Stimulated activated CD8-positive, alpha-beta memory T cell treated with anti-CD3 and anti-CD28 coated beads, Interleukin-7, amount 100 ng/mL, for 4 hours (primary cell): Measurements from ENCODE around the gene TMPRSS2.
"Not testable (repeated sequence)": the region's sequence is repeated elsewhere in the genome, so short reads cannot be mapped to it uniquely, and the experiment has no call there.

Experiments used
- DNase-seq, 2 donors: peaks; one replicate each; pipeline ENCODE4 v3.0.0-alpha.2; 2020; ENCODE audit warnings: low read depth in 2 of 2

The TMPRSS2 gene

DNA sequence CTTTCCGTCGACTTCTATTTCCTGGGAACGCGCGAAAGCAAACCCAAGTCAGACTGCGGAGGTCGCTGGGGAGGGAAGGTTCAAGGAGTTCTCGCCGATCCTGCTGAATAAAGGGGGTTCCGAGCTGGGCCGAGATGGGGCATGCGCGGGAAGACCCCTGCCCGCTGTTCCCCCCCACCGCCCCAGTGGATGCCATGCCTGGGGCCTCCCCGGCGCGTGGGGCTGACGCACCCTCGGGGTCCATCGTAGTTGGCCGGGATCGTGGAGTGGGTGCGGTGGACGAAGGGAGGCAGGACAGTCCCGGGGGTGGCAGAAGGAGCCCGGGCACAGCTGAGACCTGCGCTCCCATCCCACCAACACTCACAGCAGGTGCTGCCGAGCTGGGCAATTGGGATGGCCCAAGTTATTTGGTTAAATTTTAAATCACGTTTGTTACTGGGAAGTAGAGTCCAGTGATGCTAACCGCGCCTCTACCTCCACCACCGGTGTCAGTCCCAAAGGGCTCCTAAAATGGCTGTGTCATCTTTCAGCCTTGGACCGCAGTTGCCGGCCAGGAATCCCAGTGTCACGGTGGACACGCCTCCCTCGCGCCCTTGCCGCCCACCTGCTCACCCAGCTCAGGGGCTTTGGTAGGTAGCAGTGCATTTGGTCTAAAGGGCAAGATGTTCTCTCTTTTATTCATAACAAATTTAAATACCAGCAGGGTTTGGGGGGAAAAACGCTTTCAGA, 81.1 kb downstream of the TMPRSS2 start:
- peak in 1 of 2 donors; percentile 1 for DNase-seq

DNA sequence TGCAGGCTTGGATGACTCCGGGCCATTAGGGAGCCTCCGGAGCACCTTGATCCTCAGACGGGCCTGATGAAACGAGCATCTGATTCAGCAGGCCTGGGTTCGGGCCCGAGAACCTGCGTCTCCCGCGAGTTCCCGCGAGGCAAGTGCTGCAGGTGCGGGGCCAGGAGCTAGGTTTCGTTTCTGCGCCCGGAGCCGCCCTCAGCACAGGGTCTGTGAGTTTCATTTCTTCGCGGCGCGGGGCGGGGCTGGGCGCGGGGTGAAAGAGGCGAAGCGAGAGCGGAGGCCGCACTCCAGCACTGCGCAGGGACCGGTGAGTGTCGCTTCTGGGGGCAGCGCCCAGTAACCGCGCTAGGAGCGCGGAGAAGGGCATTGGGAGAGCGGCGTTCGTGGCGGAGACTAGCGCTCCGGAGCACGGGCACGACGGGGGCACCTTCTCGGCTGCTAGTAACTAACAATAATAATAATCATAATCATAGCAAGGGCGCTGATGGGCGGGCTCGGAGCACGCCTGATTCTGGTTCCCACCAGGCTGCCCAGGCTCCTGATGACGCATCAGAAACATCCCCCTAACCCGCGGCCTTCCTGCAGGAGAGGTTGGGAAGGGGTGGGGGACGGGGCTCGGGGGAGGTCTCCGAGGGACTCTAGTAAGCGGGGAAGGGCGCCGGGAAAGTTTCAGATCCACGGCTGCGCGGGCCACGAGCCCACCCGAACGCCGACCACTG, 81.8 kb downstream of the TMPRSS2 start, which contains the start of gene MX1:
Gene MX1, plus strand, starts transcription at position 286 of the 722 bp plus-strand sequence. CDS start 5,832 bp downstream, outside the sequence.
- peak; percentile 84 to 89 for DNase-seq

DNA sequence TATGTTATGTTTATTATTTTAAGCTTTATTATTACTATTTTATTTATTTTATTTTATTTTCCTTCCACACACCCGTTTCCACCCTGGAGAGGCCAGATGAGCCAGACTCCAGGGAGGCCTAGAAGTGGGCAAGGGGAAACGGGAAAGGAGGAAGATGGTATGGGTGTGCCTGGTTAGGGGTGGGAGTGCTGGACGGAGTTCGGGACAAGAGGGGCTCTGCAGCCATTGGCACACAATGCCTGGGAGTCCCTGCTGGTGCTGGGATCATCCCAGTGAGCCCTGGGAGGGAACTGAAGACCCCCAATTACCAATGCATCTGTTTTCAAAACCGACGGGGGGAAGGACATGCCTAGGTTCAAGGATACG, 82.4 kb downstream of the TMPRSS2 start:
- DNase-seq, result no peak

DNA sequence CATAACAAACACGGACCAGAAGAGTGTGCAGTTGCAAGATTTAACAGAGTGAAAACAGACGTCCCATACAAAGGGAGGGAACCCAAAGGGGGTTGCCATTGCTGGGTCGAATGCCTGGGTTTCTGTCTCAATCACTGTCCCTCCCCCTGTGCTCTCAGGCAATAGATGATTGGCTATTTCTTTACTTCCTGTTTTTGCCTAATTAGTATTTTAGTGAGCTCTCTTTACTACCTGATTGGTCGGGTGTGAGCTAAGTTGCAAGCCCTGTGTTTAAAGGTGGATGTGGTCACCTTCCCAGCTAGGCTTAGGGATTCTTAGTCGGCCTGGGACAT, 84.7 kb downstream of the TMPRSS2 start:
- DNase-seq, result not testable (repeated sequence)

DNA sequence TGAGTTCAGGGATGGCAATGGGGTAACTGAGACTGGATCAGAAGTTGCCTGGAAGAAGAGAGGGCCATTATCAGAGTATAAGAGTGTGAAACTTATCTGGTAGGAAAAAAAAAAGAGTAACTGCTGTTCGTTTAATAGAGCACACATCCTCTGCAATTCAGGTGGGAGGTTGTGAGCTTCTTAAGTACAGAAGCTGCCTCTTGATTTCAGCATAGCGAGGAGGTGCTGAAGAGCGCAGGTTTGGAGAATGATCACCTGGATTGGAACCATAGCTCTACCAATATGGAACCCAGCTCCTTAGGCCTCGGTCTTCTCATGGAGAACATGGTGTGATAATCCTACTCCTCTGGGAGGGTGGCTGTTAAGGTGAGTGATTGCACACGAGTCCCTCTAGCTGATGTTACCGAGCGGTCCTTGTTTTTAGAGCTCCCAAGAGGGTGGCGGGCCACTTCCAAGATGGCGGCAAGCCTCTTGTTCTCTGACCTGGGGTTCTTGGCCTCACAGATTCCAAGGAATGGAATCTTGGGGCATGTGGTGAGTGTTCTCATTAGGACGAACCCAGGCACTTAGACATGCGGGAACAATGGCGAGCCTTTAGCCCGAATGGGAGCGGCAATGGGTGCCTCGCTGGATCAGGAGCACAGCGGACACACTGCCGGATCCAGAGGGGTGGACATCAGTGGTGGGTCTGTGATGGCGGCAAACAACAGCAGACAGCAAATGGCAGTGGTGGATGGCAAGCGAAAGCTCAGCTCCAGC, 85.2 kb downstream of the TMPRSS2 start:
- no peak for DNase-seq

DNA sequence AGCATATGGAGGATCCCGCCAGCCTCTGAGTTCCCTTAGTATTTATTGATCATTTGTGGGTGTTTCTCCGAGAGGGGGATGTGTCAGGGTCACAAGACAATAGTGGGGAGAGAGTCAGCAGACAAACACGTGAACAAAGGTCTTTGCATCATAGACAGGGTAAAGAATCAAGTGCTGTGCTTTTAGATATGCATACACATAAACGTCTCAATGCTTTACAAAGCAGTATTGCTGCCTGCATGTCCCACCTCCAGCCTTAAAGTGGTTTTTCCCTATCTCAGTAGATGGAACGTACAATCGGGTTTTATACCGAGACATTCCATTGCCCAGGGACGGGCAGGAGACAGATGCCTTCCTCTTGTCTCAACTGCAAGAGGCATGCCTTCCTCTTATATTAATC, 87.0 kb downstream of the TMPRSS2 start:
- not testable (repeated sequence) for DNase-seq

DNA sequence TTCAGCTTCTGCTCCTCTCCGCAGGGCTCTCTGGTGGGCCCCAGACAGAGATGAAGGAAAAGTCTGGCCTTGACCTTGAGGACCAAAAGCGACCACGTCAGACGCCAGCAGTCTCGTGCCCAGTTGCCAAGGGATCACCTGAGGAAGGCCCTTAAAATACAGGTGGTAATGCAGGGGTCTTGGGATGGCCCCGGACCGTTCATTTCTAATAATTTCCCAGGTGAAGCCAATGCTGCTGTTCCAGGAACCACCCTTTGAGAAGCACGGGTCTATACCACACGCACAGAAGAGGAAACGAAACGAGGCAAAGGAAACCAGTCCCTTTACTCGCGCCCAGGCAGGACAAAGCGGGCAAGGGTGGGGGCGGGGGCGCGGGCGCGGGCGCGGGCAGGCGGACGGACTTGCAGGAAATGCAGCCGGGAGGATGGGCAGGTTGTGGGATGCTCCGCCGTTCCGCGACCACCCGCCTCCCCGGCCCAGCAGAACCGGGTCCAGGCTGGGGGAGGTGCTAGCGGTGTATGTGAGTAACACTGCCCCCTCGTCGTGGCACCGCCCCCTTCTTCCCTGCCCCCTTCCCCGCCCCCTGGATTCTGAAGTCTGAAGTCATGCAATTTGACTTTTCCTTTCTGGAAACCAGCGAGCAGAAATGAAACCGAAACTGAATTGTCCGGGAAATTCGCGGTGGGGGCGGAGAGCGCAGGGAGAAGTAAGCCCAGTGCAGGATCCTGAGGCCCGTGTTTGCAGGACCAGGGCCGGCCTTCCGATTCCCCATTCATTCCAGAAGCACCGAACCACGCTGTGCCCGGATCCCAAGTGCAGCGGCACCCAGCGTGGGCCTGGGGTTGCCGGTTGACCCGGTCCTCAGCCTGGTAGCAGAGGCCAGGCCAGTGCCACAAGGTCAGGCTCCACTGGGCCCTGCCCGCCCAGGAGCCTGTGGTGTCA, 87.8 kb downstream of the TMPRSS2 start:
- peak; percentile 58 to 61 for DNase-seq

DNA sequence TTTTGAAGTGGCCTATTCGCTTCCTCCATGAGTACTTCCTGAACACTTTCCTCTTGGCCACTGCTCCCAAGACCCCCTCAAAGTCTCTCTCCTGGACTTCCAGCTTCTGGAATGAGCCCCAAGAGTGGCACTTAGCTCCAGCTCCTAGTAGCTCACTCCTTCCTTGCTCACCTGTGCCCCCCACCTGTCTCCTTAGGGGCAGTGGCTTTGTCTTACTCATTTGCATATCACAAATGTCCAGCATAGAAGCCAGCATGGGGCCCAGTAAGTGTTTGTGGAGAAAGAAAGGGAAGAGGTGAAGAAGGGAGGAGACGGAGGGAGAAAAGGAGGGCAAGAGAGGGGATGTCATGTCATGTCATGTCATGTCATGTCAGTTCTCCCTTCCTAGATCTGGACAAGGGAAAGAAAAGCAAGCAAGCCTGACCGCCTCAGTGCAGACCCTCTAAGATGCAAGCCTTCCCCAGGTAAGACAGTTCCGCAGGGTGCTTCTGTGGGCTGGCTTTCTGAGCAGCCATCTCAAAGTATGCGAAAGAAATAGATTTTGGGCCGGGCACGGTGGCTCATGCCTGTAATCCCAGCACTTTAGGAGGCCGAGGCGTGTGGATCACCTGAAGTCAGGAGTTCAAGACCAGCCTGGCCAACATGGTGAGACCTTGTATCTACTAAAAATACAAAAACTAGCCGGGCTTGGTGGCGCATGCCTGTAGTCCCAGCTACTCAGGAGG, 88.8 kb downstream of the TMPRSS2 start:
- no peak for DNase-seq

DNA sequence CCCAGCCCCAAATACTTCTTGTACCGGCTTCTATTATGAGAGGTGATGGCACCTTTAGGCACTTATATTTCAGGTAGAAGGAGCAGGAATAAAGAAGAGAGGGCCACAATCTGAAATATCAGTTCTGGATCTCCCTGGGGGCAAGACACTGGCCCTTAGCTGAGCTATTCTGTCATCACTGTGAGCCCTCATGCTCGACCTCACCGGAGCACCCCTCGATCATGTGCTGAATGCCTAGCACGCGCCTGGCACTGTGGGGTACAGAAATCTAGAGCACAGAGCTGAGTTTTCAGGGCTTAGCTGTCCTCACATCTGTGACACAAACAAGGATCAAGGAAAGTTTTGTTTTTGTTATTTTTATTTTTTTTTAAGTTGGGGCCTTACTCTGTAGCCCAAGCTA, 89.6 kb downstream of the TMPRSS2 start:
- DNase-seq, result no peak

DNA sequence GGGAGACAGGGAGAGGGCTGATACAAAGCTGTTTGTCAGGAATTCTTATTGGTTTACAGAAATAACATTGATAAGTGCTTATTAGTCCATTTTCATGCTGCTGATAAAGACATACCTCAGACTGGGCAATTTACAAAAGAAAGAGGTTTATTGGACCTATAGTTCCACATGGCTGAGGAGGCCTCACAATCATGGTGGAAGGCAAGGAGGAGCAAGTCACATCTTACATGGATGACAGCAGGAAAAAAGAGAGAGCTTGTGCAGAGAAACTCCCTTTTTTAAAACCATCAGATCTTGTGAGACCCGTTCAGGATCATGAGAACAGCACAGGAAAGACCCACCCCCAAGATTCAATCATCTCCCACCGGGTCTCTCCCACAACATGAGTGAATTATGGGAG, 90.5 kb downstream of the TMPRSS2 start:
- DNase-seq, result not testable (repeated sequence)
